ENCODE measurements around the gene NFIB.

NFIB gene

DNA sequence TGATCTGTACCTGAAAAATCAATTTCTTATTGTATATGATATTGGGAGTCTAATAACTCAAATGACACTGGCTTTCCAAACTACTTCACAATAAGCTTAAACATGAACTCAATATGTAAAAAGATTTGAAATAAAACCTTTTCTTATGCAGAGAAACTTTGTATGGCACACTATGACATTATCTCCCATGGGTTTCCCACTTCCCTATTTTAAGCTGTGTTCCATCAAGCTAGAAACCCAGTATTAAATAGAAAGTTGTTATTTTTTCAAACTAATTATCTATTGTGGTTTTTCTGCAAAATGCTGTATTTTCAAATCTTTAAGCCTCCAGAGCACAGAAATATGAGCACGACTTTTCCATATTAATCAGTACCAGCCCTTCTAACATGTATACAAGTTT is 174.7 kb downstream of the NFIB start:
- no peak for DNase-seq

DNA sequence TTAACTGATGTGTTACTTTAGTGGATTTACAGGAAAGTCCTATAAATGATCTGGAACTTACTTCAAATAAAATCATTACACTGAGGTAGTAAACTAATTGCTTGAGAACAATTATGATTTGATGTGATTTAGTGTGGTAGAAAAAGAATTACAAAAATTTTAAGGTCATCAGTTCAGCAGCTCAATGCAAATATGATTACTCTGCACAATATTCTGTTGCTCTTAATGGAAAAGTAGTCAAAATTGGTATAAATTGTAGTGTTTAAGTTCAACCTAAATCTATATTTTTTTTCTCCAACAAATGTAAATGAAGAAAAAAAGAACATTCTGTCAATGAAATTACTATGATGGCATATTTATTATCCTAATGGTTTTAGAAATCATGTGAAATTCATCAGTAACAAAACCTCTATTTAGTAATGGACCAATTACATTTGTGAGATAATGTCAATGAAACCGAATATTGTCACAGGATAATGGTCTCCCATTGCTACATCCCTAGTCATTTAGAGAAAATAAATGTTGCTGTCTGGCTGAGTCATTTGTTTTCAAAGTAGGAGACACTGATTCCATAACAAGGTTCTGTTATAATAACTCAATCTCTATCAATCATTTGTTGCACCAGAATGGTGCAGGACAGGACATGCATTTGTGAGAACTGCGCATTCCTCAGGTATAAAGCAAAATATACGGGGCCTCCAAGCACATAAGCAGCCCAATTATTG is 177.1 kb downstream of the NFIB start:
- DNase-seq = no peak

DNA sequence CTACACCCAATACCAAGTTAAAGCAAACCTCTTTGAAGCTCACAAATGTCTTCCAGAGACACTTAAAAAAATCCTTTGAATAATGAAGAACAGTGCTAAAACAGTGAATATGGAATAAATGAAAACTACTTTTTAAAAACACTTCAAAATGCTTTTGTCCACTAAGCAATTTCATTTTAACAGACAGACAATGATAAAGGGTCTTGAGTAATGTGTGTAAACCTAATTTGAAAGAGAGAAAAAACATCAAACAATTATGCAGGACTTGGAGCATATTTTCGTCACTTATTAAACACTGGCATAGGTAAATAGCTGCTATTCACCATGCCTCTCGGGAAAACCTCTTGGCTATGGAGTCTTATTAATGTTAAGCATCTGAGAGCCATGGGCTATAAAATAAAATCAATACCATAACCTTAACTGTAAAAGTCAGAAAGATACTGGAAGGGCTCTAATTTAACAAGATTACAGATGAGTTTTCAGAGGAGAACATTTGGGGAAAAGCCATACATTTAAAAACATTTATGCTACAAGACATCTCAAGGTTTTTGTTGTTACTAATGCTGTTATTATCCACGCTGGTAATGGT is 177.8 kb downstream of the NFIB start:
- no peak for DNase-seq

DNA sequence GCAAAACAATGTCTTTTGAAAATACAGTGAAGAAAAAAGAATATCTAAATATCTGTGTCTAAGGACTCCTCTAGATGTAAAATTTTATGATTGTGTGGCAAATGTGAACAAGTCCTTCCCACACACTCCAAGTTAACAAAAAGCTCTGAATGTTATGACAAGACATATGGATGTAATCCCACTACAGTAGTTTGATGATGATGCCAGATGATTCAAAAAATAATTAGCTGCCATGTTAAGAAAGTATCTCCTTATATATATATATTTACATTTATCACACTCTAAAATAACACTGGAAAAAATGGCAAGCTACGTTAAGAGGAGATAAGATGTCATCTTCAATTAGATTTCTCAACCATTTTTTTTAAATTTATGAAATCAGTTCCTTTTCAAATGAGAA is 178.5 kb downstream of the NFIB start:
- no peak for DNase-seq

DNA sequence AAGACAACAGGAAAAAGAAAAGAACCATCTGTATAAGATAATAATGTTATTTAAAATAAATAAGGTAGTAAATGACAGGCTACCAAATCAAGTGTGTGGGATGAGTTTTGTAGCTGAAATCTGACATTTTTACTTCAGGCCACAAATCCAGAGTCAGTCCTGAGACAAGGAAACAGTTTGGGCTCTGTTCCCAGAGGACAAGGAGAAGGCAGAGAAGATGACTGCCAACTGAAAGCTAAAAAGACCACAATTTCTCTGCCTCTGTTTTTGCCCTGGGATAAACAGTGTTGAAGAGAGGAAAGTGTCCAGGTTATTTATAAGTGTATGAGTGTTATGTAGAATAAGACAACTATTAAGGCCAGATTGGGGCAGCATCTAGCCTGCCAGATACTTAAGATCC is 180.5 kb downstream of the NFIB start:
- DNase-seq = no peak

DNA sequence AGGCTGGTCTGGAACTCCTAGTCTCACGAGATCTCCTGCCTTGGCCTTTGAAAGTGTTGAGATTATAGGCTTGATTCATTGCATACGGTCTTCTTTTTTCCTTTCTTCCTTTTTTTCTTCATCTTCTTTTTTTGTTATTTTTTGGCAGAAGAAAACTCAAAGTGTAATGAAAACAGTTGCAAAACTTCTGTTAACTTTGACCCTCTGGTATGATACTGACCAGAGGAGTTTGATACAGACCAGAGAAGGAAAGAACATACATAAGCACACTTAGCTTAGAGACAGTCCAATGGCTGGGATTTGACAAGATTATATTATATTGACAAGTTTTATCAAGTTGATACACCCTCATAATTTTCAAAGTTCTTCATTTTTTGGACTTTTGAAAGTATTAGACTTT is 181.2 kb downstream of the NFIB start:
- DNase-seq = no peak

DNA sequence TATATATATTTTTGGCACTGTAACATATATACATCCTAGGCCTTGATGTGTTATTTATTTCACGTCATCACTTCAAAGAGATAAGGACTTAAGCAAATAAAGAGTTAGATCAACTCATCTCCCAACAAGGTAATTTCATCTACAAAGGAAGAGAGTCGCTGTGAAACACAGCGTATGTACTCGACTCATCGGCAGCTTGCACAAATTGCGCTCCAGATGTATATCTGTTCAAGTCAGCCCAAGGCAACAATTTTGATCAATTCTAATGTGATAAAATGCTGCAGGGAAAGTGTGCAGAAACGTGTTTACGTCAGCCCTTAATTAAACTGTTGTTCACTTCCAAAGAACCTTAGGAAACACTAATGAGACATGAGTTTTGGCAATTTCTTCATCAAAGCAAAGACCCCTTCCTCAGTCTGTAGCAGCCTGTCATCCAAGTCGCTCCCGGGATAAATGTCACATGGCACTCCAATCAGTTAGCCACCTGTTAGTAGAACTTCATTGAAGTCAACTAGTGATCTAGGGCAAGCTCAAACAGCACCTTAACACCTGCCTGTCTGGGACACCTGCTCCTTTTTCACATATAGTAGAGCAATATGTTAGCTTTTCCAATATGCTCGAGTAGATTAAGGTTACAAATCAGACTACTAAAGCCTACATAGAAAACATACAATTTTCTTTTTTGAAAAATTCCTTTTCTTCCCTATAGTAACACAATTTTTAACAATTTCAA is 182.4 kb downstream of the NFIB start:
- no peak for DNase-seq

DNA sequence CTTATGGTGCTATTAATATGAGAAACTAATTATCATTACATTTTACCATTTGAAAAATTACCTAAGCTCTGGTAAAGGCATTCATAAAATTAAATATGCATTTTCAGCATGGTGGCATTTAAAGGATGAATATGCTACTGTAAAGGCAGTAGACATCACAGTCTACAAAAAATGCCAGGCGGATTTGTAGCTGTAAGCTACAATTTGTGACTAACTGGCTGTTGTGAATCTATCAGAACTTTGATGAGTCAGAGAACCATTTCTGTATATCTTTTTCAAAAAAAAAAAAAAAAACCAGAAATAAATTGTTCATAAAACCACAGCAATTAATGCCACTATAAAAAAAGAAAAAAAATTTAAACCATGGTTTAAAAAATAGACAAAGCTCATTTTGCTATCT is 186.3 kb downstream of the NFIB start:
- DNase-seq = no peak

DNA sequence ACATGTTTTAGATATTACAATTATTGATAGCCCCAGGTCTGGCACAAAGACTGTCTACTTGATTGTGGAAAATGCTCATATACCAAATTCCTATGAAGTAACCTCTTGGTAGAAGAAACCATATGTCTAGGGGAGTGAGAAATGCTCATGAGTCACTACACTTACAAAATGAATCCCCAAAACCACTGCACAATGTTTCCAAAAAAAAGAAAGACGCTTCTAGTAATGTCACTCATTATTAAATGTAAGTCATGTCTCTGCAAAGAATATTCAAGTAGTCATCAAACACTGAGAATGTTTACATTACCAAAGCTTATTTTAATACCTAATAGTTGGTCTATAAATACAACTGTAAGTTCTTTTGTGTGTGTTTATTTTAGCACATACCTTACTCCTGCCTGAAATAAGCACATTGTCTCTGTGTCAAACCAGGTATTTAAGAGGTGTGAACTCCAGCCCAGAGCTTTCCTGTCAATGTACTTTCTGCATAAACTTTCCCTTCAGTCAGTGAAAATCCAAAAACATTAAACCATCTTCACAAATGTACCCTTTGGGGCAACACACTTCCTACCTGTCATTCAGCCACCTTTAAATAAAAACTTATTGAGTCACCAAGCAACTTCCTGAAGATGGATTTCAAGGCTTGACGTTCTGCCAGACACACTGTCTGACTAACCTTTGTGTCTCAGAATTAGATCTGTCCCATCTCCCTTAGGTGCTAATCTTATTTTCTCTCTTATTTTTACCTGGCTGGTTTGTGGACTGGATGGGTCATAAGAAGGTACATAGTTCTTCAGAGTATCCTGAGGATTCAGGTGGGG is 194.0 kb downstream of the NFIB start:
- no peak for DNase-seq

DNA sequence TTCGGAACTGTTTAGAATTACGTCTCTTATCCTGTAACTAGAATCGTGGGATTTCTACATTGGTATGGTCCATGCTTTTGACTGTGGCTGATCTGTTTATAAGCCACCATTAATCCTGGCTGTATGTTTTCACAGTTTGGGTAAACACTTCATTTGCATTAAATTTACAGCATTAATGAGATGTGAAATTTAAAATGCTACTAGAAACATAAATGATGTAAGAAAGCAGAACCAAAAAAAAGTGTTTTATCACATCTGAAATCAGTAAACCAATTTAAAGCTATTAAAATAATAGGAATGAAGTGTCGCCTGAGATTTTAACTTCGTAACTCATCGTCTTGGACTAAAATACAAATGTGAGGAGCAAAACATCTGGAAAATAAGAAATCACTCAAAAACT is 201.7 kb downstream of the NFIB start:
- DNase-seq = no peak

DNA sequence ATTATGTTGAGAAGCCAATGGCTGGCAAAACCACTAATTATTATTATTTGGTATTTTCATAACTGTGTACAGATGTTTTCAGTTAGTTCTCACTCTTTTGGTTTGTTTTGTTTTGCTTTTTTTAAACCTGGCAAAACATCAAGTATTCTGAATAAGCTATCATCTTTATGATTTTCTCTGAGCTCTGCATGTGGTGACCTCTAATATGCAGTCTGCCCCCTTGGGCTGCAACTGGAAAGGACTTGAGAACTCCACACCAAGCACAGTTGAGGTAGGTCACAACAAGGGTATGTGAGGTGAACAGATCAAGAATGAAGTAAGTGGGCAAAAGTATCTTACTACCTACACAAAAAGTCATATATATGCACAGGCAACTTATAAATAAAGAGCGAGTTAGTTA is 202.2 kb downstream of the NFIB start:
- DNase-seq = no peak

DNA sequence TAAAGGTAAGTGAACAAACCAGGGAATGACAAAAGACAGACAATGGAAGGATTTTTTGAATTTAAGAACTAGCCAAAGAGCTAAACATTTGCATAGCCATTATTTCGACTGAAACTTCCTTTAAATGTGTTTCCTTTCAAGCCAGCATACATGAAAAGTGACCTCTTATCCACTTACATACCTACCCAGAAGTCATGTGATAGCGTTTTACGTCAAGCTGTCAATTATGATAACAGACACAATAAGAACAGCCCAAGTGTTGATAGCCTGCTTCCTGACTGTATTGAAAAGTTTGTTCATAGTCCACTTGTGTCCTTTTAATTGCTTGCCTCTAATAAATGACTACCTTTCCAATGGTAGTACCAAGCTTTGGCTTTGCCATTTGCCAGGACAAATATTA is 206.0 kb downstream of the NFIB start:
- DNase-seq = no peak

DNA sequence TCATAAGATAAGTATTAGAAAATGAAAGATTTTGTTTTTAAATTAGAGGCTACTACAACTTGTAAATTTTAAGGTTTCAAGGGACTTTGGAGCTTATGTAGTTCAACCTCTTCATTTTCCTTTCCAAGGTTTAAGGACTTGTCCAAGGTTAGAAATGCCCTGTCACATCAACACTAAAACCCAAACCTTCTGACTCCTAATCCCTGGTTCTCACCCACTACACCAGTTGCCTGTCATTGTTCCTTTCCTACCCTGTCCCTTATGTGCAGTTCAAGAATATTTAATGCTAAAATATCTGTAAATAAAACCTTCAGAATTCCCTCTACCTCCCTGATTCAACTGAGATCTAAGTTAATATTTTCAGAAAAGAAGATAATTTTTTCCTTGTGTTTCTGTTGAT is 206.4 kb downstream of the NFIB start:
- DNase-seq = no peak

DNA sequence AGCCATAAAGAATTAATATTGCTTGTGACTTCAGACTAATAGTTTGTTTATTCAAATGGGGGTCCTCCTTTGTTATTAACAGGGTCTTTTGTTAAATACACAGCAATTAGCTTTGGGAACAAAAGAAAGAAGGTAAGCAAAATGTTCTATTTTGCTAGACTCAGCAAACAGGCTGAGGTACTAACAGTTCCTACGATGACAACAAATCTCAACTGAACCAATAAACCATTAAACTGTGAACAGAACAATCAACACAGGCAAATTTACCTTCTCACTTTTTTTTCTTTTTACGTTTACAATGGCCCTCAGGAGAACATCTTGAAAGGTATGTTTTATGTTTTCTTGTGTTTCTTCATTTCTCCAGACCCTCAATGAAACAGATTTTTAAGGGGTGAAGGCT is 207.2 kb downstream of the NFIB start:
- DNase-seq = no peak

DNA sequence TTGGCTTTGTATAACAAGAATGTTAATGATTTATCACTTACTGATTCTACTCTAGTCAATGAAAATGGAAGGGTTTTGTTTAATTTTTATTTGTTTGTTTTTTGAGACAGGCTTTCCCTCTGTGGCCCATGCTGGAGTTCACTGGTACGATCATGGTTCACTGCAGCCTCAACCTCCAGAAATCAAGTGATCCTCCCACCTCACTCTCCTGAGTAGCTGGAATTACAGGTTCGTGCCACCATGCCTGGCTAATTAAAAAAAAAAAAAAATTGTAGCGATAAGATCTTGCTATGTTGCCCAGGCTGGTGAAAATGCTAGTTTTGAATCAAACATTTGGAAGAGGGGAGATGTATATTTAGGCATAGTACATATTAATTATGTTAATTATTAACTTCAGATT is 209.4 kb downstream of the NFIB start:
- DNase-seq = no peak

DNA sequence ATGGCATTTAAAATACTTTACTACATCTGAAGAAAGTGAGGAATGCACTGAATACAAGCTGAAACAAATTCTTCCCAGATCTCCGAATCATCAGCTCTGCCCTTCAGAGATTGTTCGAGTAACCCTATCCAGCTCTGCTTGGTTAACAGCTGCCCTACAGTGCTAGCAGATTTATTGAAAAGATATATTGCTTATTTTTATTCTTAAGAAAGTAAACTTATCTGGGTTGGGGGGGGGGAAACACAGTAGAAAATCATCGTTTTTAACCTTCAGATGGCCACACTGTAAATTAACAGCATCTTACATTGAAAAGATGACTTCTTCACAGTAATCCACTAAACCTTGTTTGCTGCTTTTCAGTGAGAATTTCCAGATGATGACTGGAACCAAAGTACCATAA is 210.8 kb downstream of the NFIB start:
- DNase-seq = no peak

DNA sequence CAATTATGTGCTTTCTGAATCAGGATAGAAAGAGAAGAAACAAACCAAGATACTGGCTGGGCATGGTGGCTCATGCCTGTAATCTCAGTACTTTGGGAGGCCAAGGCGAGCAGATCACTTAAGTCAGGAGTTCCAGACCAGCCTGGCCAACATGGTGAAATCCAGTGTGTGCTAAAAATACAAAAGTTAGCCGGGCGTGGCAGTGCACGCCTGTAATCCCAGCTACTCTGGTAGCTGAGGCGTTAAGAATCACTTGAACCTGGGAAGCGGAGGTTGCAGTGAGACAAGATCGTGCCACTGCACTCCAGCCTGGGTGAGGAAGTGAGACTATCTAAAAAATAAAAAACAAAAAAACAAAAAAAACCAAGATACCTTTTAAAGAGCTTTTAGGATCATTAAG is 214.2 kb downstream of the NFIB start:
- no peak for DNase-seq

DNA sequence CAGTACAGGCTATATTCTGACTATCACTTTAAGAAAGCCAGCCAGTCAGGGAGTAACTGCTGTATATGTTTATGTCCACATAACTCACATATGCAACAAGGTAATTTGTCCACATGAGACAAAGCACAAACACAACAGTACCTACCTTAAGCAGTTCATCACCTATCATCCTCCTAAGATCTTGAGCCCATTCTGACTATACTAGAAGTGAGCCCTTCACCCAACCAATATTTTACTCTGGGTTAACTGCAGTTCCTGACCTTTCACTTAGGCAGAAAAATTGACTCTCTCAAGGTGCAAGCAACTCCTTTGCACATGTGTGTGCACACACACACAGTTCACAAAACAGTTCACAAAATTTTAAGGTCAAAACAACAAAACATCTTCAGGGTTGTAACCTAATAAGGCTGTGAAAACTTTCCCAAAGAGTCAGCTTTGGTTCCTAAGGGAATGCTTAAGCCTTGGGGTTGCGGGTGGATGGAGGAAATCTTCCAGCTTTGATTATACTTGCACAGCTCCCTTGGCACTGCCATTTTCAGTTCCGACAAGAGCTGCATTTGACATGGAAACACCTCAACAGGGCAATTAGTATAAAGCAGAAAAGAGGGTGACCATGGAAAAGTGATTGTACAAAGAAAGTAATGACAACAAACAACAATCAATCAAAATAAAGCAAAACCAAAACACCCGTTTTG is 215.3 kb downstream of the NFIB start:
- DNase-seq = no peak

DNA sequence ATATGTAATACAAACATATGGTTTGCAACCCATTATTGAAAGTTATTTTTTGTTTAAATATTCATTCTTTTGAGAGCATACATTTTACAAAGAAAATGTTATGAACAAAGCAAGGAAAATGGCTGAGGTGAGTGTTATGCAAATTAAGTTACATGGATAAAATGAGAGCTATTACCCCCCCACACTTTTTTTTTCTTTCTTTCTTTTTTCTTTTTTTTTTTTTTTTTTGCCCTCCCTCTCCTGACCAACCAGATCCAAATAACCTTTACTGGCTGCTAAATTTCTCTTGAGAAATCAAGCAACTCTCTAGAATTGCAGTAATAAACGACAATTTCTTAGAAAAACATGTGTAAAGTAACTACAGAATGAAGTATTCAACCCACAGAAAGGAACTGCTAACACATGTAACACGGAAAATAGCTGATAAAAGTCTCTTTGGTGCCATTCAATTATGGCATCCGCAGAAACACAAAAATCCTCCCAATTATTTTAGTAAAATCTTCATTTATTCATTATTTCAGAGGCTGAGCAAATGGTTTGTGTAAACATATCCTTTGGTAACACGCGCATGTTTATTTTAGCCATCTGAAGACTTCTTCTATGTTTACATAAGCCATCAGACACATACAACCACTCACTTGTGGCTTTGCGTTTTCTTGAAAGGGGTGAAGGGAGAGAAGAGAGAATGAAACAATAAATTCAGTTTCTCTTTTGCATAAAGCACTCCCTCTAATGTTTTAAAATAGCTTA is 216.1 kb downstream of the NFIB start:
- DNase-seq = no peak

DNA sequence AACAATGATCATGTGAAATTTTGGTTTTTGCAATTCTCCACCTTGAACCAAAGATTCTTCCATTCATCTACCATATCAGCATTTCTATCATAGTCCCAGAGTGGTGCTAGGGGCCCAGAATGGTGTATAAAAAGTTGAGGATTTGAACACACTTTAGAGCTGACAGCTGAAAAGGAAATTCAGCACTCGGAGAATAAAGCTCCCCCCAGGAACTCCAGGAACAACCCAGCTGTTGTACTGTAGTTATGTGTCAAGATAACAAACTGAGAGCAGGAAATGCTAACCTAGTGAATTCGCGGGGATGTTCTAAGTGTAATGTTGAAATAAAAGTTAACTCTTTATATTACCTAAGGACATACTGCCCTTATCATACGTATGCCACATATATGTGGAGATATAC is 216.7 kb downstream of the NFIB start:
- no peak for DNase-seq

DNA sequence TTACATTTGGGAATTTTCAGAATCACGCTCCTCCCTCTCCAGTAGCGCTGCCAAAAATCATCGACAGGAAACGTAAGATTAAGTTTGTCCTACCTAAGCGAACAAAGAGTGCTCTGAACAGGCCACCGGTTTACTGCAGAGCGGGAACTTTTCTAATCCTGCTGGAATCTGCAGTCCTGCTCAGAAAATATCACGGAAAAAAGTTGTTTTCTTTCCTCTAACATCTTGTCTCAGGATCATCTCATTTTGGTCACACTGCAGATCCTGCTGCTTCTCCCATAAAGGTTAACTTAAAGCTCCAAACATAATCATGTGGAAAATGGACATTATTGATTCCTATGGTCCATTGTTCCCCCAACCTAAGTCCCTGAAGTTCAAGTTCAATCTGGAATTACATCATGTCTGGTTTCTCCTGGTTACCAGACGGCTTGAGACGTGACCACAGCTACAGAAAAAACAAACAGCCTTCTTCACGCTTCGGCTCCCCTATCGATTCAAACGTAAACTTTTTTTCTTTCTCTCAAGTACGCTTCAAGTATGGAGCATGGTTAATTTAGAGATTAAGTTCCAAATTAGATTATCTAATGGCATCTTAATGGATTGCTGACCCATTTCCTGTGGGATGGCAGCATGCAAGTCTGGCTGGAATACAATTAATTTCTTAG is 217.6 kb downstream of the NFIB start:
- no peak for DNase-seq

DNA sequence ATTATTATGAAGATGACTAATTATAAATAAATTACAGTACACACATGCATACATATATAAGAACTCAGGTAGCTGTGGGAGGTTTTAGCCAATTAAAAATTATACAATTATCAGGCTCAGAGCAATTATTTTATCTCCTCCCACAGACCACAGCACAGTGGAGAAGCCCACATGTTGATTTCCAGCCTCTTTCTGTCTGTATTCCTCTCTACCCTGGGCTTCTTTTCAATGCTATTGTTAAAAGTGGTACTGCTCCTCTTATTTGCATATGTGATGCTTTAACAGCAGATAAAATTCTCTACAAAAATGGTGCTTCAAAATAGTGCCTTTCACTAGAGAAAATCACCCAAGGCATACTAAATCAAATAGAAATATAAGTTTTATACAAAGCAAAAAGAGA is 218.7 kb downstream of the NFIB start:
- no peak for DNase-seq

All from stimulated activated naive CD4-positive, alpha-beta T cell treated with Interleukin-2 at 50 U/mL for 16 hours (primary cell).